ENCODE results near the gene CD38. TPM values are rescaled to one million over a fixed set of nuclear protein-coding genes. Genes with fewer than 3 reads are reported as not detected.
"Not testable (repeated sequence)": the region's sequence is repeated elsewhere in the genome, so short reads cannot be mapped to it uniquely, and the experiment has no call there.

Gene CD38
- 0.44 and 0.99 TPM in 2 replicates for total RNA-seq (2014; rRNA removed; shearing (Covaris generic))

DNA sequence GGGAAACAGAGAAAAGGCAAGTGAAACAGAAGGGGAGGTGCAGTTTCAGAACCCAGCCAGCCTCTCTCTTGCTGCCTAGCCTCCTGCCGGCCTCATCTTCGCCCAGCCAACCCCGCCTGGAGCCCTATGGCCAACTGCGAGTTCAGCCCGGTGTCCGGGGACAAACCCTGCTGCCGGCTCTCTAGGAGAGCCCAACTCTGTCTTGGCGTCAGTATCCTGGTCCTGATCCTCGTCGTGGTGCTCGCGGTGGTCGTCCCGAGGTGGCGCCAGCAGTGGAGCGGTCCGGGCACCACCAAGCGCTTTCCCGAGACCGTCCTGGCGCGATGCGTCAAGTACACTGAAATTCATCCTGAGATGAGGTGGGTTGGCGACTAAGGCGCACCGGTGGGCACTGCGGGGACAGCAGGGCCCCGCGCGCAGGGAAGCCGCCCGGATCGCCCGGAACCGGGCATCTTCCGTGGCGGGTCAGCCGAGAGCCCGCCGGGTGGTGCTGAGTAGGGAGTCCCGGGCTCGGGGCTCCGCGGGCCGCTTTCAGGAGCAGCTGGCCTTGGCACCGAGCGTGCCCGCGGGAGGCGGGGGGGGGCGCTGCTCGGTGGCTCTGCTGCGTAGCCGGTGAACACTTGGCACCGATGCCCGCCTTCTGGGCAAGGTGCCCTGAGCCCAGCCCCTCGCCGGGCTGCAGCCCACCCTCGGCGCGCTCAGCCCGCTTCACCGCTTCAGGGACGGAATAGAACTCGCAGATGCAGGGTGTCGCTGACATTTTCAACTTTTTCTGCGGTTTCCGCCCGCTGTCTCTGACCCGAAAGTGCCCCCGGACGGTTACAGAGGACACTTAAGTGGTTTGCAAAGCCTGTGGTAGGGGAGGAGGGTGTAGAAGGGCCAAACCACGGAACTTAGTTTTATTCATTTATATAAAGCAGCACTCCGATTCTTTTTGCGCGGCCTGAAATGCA is at the start of gene CD38:
Gene CD38, plus strand, starts transcription at position 40 of the 953 bp plus-strand sequence. Its CDS starts 87 bp downstream, at position 127.
- DNase-seq (ENCODE audit: low read depth) = peak; percentile 48

DNA sequence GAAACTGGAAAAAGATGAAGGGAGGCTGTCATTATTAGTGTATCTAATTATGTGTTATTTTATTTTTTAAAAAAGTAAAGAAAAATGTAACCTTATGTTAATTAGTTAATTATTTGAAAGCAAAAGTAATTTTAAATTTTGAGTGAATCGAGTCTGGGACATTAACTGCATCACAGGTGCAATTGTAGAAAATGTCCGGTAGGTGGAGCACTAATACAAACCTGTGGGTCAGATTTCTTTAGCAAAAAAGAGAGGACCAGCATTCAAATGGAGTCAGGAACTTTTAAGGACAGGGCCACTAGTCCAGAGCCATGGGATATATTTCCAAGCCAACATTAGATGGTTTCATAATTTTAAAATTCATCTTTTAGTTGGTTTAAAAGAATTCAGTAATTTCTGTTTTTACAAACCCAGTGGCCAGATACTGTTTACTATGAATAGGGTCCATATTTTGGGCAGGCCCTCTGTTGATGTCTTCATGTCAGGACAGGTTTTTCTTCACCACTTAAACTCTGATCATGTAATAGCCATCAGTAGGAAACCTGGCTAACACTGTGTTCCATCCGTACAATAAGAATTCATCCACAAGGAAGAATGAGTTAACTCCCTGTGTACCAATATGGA is 48.1 kb upstream of the CD38 start:
- DNase-seq (ENCODE audit: low read depth) = peak; percentile 56

DNA sequence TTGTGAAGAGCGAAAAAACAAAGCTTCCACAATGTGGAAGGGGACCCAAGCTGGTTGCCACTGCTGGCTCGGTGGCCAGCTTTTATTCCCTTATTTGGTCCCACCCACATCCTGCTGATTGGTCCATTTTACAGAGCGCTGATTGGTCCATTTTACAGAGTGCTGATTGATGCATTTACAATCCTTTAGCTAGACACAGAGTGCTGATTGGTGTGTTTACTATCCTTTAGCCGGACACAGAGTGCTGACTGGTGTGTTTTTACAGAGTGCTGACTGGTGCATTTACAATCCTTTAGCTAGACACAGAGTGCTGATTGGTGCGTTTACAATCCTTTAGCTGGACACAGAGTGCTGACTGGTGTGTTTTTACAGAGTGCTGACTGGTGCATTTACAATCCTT is 45.1 kb upstream of the CD38 start:
- not testable (repeated sequence) for DNase-seq (ENCODE audit: low read depth)

GRCh38 chr4:15735536-15735935 is 42.6 kb upstream of the CD38 start:
- DNase-seq (ENCODE audit: low read depth) = no peak

DNA sequence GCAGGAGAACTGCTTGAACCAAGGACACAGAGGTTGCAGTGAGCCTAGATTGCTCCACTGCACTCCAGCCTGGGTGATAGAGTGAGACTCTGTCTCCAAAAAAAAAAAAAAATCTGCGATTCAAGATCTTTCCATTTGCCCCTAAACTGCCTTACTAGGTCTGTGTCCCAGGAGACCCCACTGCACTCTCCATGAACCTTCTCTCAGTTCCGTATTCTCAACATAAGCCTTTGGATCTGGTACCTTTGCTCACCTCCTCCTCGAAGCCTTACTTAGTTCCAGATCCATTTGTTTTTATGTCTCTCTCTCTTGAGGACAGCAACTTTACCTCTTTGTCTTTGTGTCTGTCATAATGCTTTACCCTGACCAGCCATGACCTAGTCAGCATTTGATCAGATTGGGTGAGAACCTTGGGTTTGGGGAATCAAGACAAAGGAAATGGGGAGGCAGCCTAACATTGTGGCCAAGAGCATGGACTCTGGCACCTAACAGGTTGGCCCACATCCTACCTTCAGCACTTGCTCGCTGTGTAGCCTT is 41.5 kb upstream of the CD38 start:
- DNase-seq (ENCODE audit: low read depth) = no peak

GRCh38 chr4:15737255-15737654 is 40.9 kb upstream of the CD38 start:
- no peak for DNase-seq (ENCODE audit: low read depth)

- DNase-seq (ENCODE audit: low read depth) = peak; percentile 14
Observed at GRCh38 chr4:15738877-15739276, 39.3 kb upstream of the CD38 start.

GRCh38 chr4:15740764-15741404 is 37.2 kb upstream of the CD38 start:
- DNase-seq (ENCODE audit: low read depth) = no peak

GRCh38 chr4:15742083-15742582 is 36.0 kb upstream of the CD38 start:
- no peak for DNase-seq (ENCODE audit: low read depth)

DNA sequence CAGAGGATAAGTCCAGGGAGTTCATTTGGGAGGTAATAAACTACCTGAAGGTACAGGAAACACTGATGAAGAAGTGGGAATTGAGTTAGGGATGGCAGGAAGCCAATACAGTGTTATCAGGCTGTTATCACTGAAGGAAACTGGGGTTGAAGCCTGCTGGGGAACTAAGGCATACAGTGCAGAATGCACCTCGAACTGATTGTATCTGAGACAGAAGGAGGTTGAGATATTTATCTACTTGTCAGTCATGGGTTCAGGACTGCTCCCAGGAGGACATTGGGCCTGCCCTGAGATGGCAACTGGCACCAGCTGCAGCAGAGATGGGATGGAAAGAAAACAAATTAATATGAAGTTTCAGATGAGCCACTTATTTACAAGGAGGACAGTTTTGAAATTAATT is 35.5 kb upstream of the CD38 start:
- DNase-seq (ENCODE audit: low read depth) = no peak

- peak; percentile 5 for DNase-seq (ENCODE audit: low read depth)
Observed at GRCh38 chr4:15744016-15744545, 34.0 kb upstream of the CD38 start.

DNA sequence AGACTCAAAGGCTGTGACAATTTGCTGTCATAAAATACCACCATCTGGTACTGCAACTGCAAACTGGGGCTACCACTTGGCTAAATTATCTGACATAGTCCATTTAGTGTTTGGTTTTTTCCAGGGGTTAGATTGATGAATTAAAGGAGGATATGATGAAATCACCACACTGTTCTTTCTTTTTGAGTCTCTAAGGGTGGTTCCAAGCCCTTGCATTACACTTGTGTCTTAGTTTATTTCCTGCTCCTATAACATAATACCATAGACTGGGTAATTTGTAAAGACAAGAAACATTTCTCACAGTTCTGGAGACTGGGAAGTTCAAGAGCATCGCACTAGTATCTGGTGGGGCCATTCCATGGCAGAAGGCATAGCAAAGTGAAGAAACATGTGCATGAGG is 32.0 kb upstream of the CD38 start:
- no peak for DNase-seq (ENCODE audit: low read depth)

DNA sequence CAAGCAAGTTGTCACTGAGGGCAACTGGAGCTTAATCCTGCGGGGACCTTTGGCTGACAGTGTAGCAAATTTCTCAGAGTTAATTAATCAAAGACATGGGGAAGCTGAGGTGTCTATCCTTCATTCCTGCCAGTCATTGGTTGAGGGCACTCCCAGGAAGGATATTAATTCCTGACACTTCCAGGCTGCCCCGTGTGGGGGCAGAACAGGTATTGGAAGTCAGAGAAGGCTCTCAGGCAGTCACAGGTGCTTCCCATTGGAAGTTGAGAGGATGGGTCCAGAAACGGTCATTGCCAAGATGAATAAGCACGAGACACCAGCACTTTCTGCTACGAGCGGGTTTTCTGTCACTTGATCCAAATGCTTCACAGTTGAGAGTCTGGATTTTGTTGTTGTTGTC is 29.1 kb upstream of the CD38 start:
- DNase-seq (ENCODE audit: low read depth) = no peak

DNA sequence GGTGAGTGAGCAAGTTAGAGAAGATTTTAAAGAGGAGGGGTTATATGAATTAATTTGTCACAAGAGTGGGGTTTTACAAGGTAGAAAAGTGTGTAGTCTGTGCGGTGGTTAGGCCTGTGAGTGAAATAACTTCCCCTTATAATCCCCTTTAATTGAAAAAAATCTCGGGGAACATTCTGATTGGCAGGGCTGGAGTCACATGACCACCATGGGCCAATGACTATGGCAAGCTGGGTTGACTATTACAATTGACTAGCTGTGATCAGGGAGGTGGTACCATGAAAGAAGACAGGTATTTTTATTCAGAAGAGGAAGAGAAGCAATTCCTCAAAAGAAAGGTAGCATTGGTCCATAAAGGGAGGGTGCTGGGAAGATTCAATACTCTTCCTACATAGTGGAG is 27.0 kb upstream of the CD38 start:
- DNase-seq (ENCODE audit: low read depth) = no peak

- no peak for DNase-seq (ENCODE audit: low read depth)
Observed at GRCh38 chr4:15753081-15753480, 25.0 kb upstream of the CD38 start.

DNA sequence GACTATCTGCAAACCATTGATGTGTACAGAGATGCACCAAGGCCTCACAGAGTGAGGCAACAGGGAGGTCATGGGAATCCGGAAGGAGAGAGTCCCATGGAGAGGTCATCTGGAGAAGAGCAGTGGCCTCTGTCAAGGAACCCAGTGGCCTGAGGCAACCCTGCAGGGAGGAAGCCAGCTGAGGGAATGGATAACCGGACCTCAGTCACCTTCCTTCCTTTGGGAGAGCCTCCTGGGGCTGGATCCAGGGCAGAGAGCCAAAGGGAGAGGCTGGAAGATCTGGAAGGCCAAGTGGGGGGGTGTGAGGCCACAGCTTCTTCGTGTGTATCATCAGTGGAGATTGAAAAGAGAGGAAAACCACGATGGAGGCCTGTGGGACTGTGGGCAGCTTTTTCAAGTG is 24.3 kb upstream of the CD38 start:
- DNase-seq (ENCODE audit: low read depth) = peak; percentile 73

DNA sequence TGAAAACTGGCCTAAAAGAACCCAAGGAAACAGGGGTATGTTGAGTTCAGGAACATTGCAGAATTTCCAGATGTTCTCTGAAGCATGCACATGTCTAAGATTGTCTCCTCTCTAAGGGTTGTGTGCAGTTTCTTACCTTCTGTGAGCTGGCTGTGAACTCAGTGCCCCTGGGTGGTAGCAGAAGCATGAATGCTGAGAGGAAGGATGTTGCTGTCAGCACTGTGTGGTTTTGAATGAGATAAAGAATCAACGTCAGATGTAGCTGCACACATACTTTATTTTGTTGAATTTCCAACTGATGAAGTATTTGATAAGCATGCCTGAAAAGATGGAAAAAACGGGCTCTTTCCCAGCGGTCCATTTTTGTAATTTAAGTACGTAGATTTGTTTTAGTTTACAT is 23.8 kb upstream of the CD38 start:
- peak; percentile 85 for DNase-seq (ENCODE audit: low read depth)

- peak; percentile 91 for DNase-seq (ENCODE audit: low read depth)
Observed at GRCh38 chr4:15755321-15756155, 22.6 kb upstream of the CD38 start.

DNA sequence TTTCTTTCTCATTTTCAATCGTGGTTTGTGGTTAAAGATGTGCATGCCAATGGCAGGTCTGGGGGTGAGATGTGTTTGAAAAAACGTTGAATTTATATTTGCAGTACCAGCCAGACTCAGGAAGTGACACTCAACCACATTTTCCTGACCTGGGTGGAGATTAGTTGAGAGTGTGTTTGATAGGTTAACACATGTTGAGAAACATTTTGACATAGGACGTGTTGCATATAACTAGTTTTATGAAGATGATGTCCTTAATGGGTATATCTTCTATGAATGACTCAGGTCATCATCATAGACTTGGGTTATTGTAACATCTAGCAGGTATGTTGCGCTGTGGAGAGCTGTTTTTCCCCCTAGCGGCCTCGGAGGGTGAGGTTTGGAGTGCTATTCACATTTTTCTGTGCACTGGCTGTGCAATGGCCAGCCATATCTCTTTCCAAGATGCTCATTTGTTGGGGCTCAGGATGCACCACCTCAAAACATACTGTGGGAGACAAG is 21.7 kb upstream of the CD38 start:
- DNase-seq (ENCODE audit: low read depth) = peak; percentile 93

- DNase-seq (ENCODE audit: low read depth) = no peak
Observed at GRCh38 chr4:15757054-15757453, 21.1 kb upstream of the CD38 start.

- DNase-seq (ENCODE audit: low read depth) = no peak
Observed at GRCh38 chr4:15758294-15758693, 19.8 kb upstream of the CD38 start.
